Measurements from ENCODE around the gene TSPOAP1. TPM values are rescaled to one million over a fixed set of nuclear protein-coding genes. Genes with fewer than 3 reads are reported as not detected.

Gene TSPOAP1
- total RNA-seq, 1 donor from 2014 or later, result 101 TPM

GRCh38 chr17:58370309-58370708 is 41.7 kb upstream of the TSPOAP1 start:
- H3K4me3 Mint-ChIP-seq (ENCODE audit: low read depth), result no peak overlapping the region
- no peak overlapping the region for H3K27ac Mint-ChIP-seq
- H3K4me1 Mint-ChIP-seq (ENCODE audit: low read depth), result peaks cover 16% of the 10 kb centered on the region
- H3K9me3 Mint-ChIP-seq (ENCODE audit: low read depth), result no peaks in the 10 kb centered on the region
- peaks cover 5% of the 10 kb centered on the region for H3K36me3 Mint-ChIP-seq (ENCODE audit: insufficient read depth)
- no peak for DNase-seq (ENCODE audit: low spot score, unreplicated experiment)
- H3K27me3 Mint-ChIP-seq, result no peaks in the 10 kb centered on the region
- no peak for TF ChIP-seq CTCF (IDR thresholded peaks at IDR 0.05; ENCODE audit: unreplicated experiment)

- no peaks in the 10 kb centered on the region for H3K27me3 Mint-ChIP-seq
- no peak for TF ChIP-seq CTCF (IDR thresholded peaks at IDR 0.05; ENCODE audit: unreplicated experiment)
- no peaks in the 10 kb centered on the region for H3K9me3 Mint-ChIP-seq (ENCODE audit: low read depth)
- H3K4me3 Mint-ChIP-seq (ENCODE audit: low read depth), result no peak overlapping the region
- peaks cover 23% of the 10 kb centered on the region for H3K4me1 Mint-ChIP-seq (ENCODE audit: low read depth)
- H3K36me3 Mint-ChIP-seq (ENCODE audit: insufficient read depth), result peaks cover 5% of the 10 kb centered on the region
- peak overlapping the region; percentile 70 for H3K27ac Mint-ChIP-seq
- no peak for DNase-seq (ENCODE audit: low spot score, unreplicated experiment)
Observed at GRCh38 chr17:58369214-58370031, 40.8 kb upstream of the TSPOAP1 start.

- no peak for DNase-seq (ENCODE audit: low spot score, unreplicated experiment)
- no peaks in the 10 kb centered on the region for H3K9me3 Mint-ChIP-seq (ENCODE audit: low read depth)
- no peaks in the 10 kb centered on the region for H3K27me3 Mint-ChIP-seq
- peaks cover 5% of the 10 kb centered on the region for H3K36me3 Mint-ChIP-seq (ENCODE audit: insufficient read depth)
- H3K27ac Mint-ChIP-seq, result no peak overlapping the region
- TF ChIP-seq CTCF (IDR thresholded peaks at IDR 0.05; ENCODE audit: unreplicated experiment), result no peak
- H3K4me1 Mint-ChIP-seq (ENCODE audit: low read depth), result peaks cover 27% of the 10 kb centered on the region
- H3K4me3 Mint-ChIP-seq (ENCODE audit: low read depth), result no peak overlapping the region
Observed at GRCh38 chr17:58368860-58369213, 40.2 kb upstream of the TSPOAP1 start.

- Mint-ChIP-seq H3K4me3 (ENCODE audit: low read depth) (no peak overlapping the region), H3K9me3 (ENCODE audit: low read depth) (no peaks in the 10 kb centered on the region), H3K36me3 (ENCODE audit: insufficient read depth) (peaks cover 5% of the 10 kb centered on the region), H3K27ac (no peak overlapping the region), H3K4me1 (ENCODE audit: low read depth) (peaks cover 30% of the 10 kb centered on the region), H3K27me3 (no peaks in the 10 kb centered on the region)
- no peak for DNase-seq (ENCODE audit: low spot score, unreplicated experiment)
- no peak for TF ChIP-seq CTCF (IDR thresholded peaks at IDR 0.05; ENCODE audit: unreplicated experiment)
Observed at GRCh38 chr17:58367461-58367860, 38.9 kb upstream of the TSPOAP1 start.

GRCh38 chr17:58365980-58366595 is 37.5 kb upstream of the TSPOAP1 start:
- Mint-ChIP-seq H3K36me3 (ENCODE audit: insufficient read depth) (peaks cover 10% of the 10 kb centered on the region), H3K4me1 (ENCODE audit: low read depth) (peaks cover 30% of the 10 kb centered on the region), H3K27me3 (no peaks in the 10 kb centered on the region), H3K4me3 (ENCODE audit: low read depth) (no peak overlapping the region), H3K27ac (no peak overlapping the region), H3K9me3 (ENCODE audit: low read depth) (no peaks in the 10 kb centered on the region)
- DNase-seq (ENCODE audit: low spot score, unreplicated experiment), result no peak
- no peak for TF ChIP-seq CTCF (IDR thresholded peaks at IDR 0.05; ENCODE audit: unreplicated experiment)

Measured in progenitor cell of endocrine pancreas (in vitro differentiated cells).